OCI-LY1 (cell line): ENCODE results near the gene RELCH.

Experiments used
- H2AFZ ChIP-seq: fragments of 200-600 bp; sonication (generic), shearing (Covaris generic); 2 replicates; pipeline ENCODE4 v1.6.0; 2014; ENCODE audit warnings: antibody characterized with exemption, mild to moderate bottlenecking, low read length
- H3F3A ChIP-seq: fragments of 200-600 bp; sonication (generic), shearing (Covaris generic); 2 replicates; pipeline ENCODE4 v1.6.0; 2014; ENCODE audit warnings: mild to moderate bottlenecking, antibody characterized with exemption, low read length, moderate library complexity; ENCODE audit not compliant: insufficient read depth
- H3K27ac ChIP-seq: fragments of 200-600 bp; sonication (generic); 2 replicates; pipeline ENCODE4 v1.5.1; 2014; ENCODE audit warnings: low read length, mixed run types, mild to moderate bottlenecking, low read depth; ENCODE audit not compliant: poor library complexity, severe bottlenecking
- H3K27me3 ChIP-seq: fragments of 200-600 bp; sonication (generic); 2 replicates; pipeline ENCODE4 v1.6.0; 2014; ENCODE audit warnings: antibody characterized with exemption, mild to moderate bottlenecking, low read length, moderate library complexity; ENCODE audit not compliant: insufficient read depth
- H3K36me3 ChIP-seq: fragments of 200-600 bp; sonication (generic); 2 replicates; pipeline ENCODE4 v1.6.1; 2014; ENCODE audit warnings: mild to moderate bottlenecking, antibody characterized with exemption, low read length, moderate library complexity, mixed read lengths; ENCODE audit not compliant: insufficient read depth
- H3K4me1 ChIP-seq: fragments of 200-600 bp; sonication (generic); 2 replicates; pipeline ENCODE4 v1.5.1; 2014; ENCODE audit warnings: mild to moderate bottlenecking, low read length, moderate library complexity; ENCODE audit not compliant: insufficient read depth, severe bottlenecking
- H3K4me2 ChIP-seq: fragments of 200-600 bp; sonication (generic), shearing (Covaris generic); 2 replicates; pipeline ENCODE4 v1.6.1; 2014; ENCODE audit warnings: low read length
- H3K4me3 ChIP-seq: fragments of 200-600 bp; sonication (generic); 2 replicates; pipeline ENCODE4 v1.5.1; 2014; ENCODE audit warnings: low read length, low read depth, mild to moderate bottlenecking, mixed read lengths; ENCODE audit not compliant: poor library complexity, severe bottlenecking
- H3K79me2 ChIP-seq: fragments of 200-600 bp; shearing (Covaris generic); 2 replicates; pipeline ENCODE4 v1.6.1; 2016; ENCODE audit warnings: mixed run types, low read length, mixed read lengths; ENCODE audit not compliant: insufficient read depth
- H3K9ac ChIP-seq: fragments of 200-600 bp; sonication (generic), shearing (Covaris generic); 2 replicates; pipeline ENCODE4 v1.6.1; 2014; ENCODE audit warnings: mild to moderate bottlenecking, low read length, mixed read lengths
- H3K9me2 ChIP-seq: fragments of 200-600 bp; sonication (generic), shearing (Covaris generic); 2 replicates; pipeline ENCODE4 v1.6.1; 2014; ENCODE audit warnings: low read depth, mild to moderate bottlenecking, low read length, mixed read lengths
- H3K9me3 ChIP-seq: fragments of 200-600 bp; shearing (Covaris generic); 2 replicates; pipeline ENCODE4 v1.6.1; 2014; ENCODE audit warnings: low read length, mixed read lengths
- H4K20me1 ChIP-seq: fragments of 200-600 bp; sonication (generic), shearing (Covaris generic); 2 replicates; pipeline ENCODE4 v1.6.0; 2016; ENCODE audit warnings: mild to moderate bottlenecking, low read length; ENCODE audit not compliant: insufficient read depth
- CTCF ChIP-seq: fragments of 200-600 bp; sonication (generic), shearing (Covaris generic); IDR thresholded peaks from 2 replicates; pipeline ENCODE4 v1.5.1; 2017; ENCODE audit warnings: mild to moderate bottlenecking, antibody characterized with exemption, low read length, moderate library complexity, mixed read lengths
- EZH2 ChIP-seq: fragments of 200-600 bp; sonication (generic), shearing (Covaris generic); IDR thresholded peaks from 2 replicates; pipeline ENCODE4 v1.8.0; 2017; ENCODE audit warnings: borderline replicate concordance, mixed run types, mild to moderate bottlenecking, antibody characterized with exemption, low read length, moderate library complexity, mixed read lengths

The RELCH gene

DNA sequence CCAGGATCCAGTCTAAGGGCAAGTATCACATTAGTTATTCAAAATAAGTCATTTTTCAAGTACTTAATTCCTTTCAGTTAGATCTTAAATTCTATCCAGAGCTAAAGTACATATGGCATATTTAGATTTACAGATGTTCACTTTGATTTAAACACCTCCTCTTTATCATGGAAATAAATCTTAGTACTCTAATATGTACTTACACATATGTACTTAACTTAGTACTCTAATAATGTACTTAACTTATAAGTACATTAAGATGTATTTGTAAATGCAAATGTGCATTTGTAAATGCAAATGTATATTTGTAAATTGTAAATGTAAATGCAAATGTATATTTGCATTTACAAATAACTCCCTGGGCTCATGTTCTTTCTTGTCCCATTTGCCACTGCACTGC lies 14.8 kb upstream of the RELCH start:
- H3F3A ChIP-seq = no peaks in the 10 kb centered on the region
- no peak overlapping the region for H3K9ac ChIP-seq
- H3K4me3 ChIP-seq = no peak overlapping the region
- no peaks in the 10 kb centered on the region for H3K9me3 ChIP-seq
- no peaks in the 10 kb centered on the region for H3K9me2 ChIP-seq
- no peak overlapping the region for H2AFZ ChIP-seq
- no peak overlapping the region for H3K4me2 ChIP-seq
- no peaks in the 10 kb centered on the region for H3K4me1 ChIP-seq
- TF ChIP-seq EZH2 = no peak
- no peak for TF ChIP-seq CTCF
- H3K27ac ChIP-seq = no peak overlapping the region
- no peaks in the 10 kb centered on the region for H3K79me2 ChIP-seq
- no peaks in the 10 kb centered on the region for H4K20me1 ChIP-seq
- H3K27me3 ChIP-seq = no peaks in the 10 kb centered on the region
- H3K36me3 ChIP-seq = peaks cover 7% of the 10 kb centered on the region; the same call in 1 of the 2 replicates

DNA sequence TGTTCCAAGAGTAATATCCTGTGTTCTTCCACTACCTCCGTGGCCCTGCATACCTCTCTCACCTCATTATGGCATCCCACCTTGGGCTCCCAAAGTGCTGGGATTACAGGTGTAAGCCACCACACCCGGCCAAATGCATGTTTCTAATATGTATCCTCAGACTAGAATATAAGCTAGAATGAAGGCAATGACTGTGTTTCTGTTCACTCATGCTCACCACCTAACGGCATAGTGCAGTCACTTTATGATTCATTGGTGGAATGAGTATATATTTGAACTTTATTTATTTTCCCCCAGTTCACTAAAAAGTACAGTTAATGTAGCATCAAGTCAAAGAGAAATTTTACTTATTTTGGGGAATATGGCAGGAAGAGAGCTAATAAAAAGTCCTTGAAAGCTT lies 11.5 kb upstream of the RELCH start:
- H3K27ac ChIP-seq = no peak overlapping the region
- H2AFZ ChIP-seq = no peak overlapping the region
- no peaks in the 10 kb centered on the region for H3K27me3 ChIP-seq
- no peaks in the 10 kb centered on the region for H3K9me3 ChIP-seq
- TF ChIP-seq EZH2 = no peak
- no peak for TF ChIP-seq CTCF
- no peaks in the 10 kb centered on the region for H4K20me1 ChIP-seq
- H3F3A ChIP-seq = no peaks in the 10 kb centered on the region
- no peak overlapping the region for H3K9ac ChIP-seq
- H3K36me3 ChIP-seq = peaks cover 13% of the 10 kb centered on the region
- no peaks in the 10 kb centered on the region for H3K9me2 ChIP-seq
- H3K4me1 ChIP-seq = peaks cover 21% of the 10 kb centered on the region
- H3K79me2 ChIP-seq = peaks cover 4% of the 10 kb centered on the region
- no peak overlapping the region for H3K4me2 ChIP-seq
- H3K4me3 ChIP-seq = no peak overlapping the region

GRCh38 chr18:62177271-62177670 lies 9.8 kb upstream of the RELCH start:
- peaks cover 25% of the 10 kb centered on the region for H3K4me1 ChIP-seq
- H3K79me2 ChIP-seq = peaks cover 14% of the 10 kb centered on the region
- no peak overlapping the region for H3K4me2 ChIP-seq
- H3K36me3 ChIP-seq = peaks cover 13% of the 10 kb centered on the region
- H2AFZ ChIP-seq = no peak overlapping the region
- H3F3A ChIP-seq = no peaks in the 10 kb centered on the region
- H4K20me1 ChIP-seq = no peaks in the 10 kb centered on the region
- H3K9me2 ChIP-seq = no peaks in the 10 kb centered on the region
- no peak overlapping the region for H3K27ac ChIP-seq
- no peak overlapping the region for H3K4me3 ChIP-seq
- no peak overlapping the region for H3K9ac ChIP-seq
- no peaks in the 10 kb centered on the region for H3K27me3 ChIP-seq
- TF ChIP-seq CTCF = no peak
- no peak for TF ChIP-seq EZH2
- no peaks in the 10 kb centered on the region for H3K9me3 ChIP-seq
